ENCODE data around the gene GREB1. TPM values are rescaled to one million over a fixed set of nuclear protein-coding genes. Genes with fewer than 3 reads are reported as not detected.

Gene GREB1
- total and polyA plus RNA-seq, 2 experiments from 2014 or later: 12.0 to 35.0 TPM

DNA sequence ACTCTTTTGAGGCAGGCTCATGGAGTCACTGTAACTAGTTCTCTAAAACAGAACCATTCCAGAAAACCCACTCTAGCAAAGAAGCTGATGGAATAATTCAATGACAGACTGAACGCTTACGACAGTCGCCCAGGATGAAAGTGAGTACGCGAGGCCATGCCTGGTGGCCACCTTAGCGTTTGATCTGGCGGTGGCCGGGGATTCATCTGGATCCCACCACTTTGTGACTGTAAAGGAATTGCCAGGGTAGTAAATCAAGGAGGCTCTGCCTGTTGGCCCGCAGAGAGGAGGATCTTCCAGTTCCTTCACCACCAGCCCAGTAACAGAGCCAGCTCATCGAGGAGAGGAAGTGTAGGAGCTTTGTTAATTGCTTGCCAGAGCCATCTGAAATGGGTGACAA is 34.6 kb downstream of the GREB1 start:
- Histone ChIP-seq H3K4me3 (no peak overlapping the region), H3F3A (replicated peaks; ENCODE audit: low read depth) (no peaks in the 10 kb centered on the region), H3K4me2 (no peak overlapping the region), H3K27ac (ENCODE audit: low read depth) (0 out of 2 replicates have a peak overlapping the region, but pooled peaks have one; percentile 59), H2AFZ (no peak overlapping the region), H3K27me3 (ENCODE audit: insufficient read depth) (no peaks in the 10 kb centered on the region), H3K9me2 (ENCODE audit: insufficient read depth) (no peaks in the 10 kb centered on the region), H3K4me1 (ENCODE audit: insufficient read depth) (peaks cover 7% of the 10 kb centered on the region), H3K79me2 (replicated peaks; ENCODE audit: insufficient read depth) (no peaks in the 10 kb centered on the region), H4K20me1 (replicated peaks; ENCODE audit: insufficient read depth) (no peaks in the 10 kb centered on the region; the same call in none of the 2 replicates), H3K36me3 (ENCODE audit: insufficient read depth) (no peaks in the 10 kb centered on the region)
- H3K4me3 Mint-ChIP-seq: no peak overlapping the region
- ATAC-seq: no peak
- no peaks in the 10 kb centered on the region for H3K9me3 Mint-ChIP-seq
- no peak overlapping the region for H3K27ac Mint-ChIP-seq
- peaks cover 2% of the 10 kb centered on the region for H3K27me3 Mint-ChIP-seq (ENCODE audit: insufficient read depth, low read depth, poor library complexity)
- DNase-seq (ENCODE audit: low spot score): no peak
- peaks cover 14% of the 10 kb centered on the region for H3K36me3 Mint-ChIP-seq (ENCODE audit: low read depth)
- TF ChIP-seq NANOG (IDR thresholded peaks at IDR 0.05; ENCODE audit: borderline replicate concordance): no peak
- TF ChIP-seq EZH2phosphoT487 (IDR thresholded peaks at IDR 0.05; ENCODE audit: unreplicated experiment): no peak
- TF ChIP-seq CREB1 (CRISPR knock-in tag; IDR thresholded peaks at IDR 0.05; ENCODE audit: low read depth): no peak
- no peak for TF ChIP-seq ZNF331 (CRISPR knock-in tag; IDR thresholded peaks at IDR 0.05; ENCODE audit: low read depth)
- no peak for TF ChIP-seq EZH2 (IDR thresholded peaks at IDR 0.05; ENCODE audit: low read depth, unreplicated experiment)
- TF ChIP-seq, protein P1, sequence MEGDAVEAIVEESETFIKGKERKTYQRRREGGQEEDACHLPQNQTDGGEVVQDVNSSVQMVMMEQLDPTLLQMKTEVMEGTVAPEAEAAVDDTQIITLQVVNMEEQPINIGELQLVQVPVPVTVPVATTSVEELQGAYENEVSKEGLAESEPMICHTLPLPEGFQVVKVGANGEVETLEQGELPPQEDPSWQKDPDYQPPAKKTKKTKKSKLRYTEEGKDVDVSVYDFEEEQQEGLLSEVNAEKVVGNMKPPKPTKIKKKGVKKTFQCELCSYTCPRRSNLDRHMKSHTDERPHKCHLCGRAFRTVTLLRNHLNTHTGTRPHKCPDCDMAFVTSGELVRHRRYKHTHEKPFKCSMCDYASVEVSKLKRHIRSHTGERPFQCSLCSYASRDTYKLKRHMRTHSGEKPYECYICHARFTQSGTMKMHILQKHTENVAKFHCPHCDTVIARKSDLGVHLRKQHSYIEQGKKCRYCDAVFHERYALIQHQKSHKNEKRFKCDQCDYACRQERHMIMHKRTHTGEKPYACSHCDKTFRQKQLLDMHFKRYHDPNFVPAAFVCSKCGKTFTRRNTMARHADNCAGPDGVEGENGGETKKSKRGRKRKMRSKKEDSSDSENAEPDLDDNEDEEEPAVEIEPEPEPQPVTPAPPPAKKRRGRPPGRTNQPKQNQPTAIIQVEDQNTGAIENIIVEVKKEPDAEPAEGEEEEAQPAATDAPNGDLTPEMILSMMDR (conservative IDR thresholded peaks at IDR 0.05; ENCODE audit: low read depth in 2 of 2): no peak
- TF ChIP-seq POLR2AphosphoS5 (IDR thresholded peaks at IDR 0.05; ENCODE audit: low read depth): no peak
- TF ChIP-seq, protein P2, sequence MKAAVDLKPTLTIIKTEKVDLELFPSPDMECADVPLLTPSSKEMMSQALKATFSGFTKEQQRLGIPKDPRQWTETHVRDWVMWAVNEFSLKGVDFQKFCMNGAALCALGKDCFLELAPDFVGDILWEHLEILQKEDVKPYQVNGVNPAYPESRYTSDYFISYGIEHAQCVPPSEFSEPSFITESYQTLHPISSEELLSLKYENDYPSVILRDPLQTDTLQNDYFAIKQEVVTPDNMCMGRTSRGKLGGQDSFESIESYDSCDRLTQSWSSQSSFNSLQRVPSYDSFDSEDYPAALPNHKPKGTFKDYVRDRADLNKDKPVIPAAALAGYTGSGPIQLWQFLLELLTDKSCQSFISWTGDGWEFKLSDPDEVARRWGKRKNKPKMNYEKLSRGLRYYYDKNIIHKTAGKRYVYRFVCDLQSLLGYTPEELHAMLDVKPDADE (IDR thresholded peaks at IDR 0.05): no peak
- TF ChIP-seq, protein P3, sequence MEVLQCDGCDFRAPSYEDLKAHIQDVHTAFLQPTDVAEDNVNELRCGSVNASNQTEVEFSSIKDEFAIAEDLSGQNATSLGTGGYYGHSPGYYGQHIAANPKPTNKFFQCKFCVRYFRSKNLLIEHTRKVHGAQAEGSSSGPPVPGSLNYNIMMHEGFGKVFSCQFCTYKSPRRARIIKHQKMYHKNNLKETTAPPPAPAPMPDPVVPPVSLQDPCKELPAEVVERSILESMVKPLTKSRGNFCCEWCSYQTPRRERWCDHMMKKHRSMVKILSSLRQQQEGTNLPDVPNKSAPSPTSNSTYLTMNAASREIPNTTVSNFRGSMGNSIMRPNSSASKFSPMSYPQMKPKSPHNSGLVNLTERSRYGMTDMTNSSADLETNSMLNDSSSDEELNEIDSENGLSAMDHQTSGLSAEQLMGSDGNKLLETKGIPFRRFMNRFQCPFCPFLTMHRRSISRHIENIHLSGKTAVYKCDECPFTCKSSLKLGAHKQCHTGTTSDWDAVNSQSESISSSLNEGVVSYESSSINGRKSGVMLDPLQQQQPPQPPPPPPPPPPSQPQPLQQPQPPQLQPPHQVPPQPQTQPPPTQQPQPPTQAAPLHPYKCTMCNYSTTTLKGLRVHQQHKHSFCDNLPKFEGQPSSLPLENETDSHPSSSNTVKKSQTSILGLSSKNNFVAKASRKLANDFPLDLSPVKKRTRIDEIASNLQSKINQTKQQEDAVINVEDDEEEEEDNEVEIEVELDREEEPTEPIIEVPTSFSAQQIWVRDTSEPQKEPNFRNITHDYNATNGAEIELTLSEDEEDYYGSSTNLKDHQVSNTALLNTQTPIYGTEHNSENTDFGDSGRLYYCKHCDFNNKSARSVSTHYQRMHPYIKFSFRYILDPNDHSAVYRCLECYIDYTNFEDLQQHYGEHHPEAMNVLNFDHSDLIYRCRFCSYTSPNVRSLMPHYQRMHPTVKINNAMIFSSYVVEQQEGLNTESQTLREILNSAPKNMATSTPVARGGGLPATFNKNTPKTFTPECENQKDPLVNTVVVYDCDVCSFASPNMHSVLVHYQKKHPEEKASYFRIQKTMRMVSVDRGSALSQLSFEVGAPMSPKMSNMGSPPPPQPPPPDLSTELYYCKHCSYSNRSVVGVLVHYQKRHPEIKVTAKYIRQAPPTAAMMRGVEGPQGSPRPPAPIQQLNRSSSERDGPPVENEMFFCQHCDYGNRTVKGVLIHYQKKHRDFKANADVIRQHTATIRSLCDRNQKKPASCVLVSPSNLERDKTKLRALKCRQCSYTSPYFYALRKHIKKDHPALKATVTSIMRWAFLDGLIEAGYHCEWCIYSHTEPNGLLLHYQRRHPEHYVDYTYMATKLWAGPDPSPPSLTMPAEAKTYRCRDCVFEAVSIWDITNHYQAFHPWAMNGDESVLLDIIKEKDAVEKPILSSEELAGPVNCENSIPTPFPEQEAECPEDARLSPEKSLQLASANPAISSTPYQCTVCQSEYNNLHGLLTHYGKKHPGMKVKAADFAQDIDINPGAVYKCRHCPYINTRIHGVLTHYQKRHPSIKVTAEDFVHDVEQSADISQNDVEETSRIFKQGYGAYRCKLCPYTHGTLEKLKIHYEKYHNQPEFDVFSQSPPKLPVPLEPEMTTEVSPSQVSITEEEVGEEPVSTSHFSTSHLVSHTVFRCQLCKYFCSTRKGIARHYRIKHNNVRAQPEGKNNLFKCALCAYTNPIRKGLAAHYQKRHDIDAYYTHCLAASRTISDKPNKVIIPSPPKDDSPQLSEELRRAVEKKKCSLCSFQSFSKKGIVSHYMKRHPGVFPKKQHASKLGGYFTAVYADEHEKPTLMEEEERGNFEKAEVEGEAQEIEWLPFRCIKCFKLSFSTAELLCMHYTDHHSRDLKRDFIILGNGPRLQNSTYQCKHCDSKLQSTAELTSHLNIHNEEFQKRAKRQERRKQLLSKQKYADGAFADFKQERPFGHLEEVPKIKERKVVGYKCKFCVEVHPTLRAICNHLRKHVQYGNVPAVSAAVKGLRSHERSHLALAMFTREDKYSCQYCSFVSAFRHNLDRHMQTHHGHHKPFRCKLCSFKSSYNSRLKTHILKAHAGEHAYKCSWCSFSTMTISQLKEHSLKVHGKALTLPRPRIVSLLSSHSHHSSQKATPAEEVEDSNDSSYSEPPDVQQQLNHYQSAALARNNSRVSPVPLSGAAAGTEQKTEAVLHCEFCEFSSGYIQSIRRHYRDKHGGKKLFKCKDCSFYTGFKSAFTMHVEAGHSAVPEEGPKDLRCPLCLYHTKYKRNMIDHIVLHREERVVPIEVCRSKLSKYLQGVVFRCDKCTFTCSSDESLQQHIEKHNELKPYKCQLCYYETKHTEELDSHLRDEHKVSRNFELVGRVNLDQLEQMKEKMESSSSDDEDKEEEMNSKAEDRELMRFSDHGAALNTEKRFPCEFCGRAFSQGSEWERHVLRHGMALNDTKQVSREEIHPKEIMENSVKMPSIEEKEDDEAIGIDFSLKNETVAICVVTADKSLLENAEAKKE (CRISPR knock-in tag; IDR thresholded peaks at IDR 0.05): no peak
- TF ChIP-seq JUNB (IDR thresholded peaks at IDR 0.05; ENCODE audit: unreplicated experiment): no peak
- TF ChIP-seq ZNF114 (CRISPR knock-in tag; IDR thresholded peaks at IDR 0.05): no peak
- TF ChIP-seq, protein P4, sequence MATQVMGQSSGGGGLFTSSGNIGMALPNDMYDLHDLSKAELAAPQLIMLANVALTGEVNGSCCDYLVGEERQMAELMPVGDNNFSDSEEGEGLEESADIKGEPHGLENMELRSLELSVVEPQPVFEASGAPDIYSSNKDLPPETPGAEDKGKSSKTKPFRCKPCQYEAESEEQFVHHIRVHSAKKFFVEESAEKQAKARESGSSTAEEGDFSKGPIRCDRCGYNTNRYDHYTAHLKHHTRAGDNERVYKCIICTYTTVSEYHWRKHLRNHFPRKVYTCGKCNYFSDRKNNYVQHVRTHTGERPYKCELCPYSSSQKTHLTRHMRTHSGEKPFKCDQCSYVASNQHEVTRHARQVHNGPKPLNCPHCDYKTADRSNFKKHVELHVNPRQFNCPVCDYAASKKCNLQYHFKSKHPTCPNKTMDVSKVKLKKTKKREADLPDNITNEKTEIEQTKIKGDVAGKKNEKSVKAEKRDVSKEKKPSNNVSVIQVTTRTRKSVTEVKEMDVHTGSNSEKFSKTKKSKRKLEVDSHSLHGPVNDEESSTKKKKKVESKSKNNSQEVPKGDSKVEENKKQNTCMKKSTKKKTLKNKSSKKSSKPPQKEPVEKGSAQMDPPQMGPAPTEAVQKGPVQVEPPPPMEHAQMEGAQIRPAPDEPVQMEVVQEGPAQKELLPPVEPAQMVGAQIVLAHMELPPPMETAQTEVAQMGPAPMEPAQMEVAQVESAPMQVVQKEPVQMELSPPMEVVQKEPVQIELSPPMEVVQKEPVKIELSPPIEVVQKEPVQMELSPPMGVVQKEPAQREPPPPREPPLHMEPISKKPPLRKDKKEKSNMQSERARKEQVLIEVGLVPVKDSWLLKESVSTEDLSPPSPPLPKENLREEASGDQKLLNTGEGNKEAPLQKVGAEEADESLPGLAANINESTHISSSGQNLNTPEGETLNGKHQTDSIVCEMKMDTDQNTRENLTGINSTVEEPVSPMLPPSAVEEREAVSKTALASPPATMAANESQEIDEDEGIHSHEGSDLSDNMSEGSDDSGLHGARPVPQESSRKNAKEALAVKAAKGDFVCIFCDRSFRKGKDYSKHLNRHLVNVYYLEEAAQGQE (IDR thresholded peaks at IDR 0.05; ENCODE audit: unreplicated experiment): no peak
- peaks cover 19% of the 10 kb centered on the region for H3K4me1 Mint-ChIP-seq
